CD4-positive, alpha-beta T cell treated with Interferon gamma for 1 hour (primary cell): ENCODE results near the gene DAP3.
"Not testable (repeated sequence)": the region's sequence is repeated elsewhere in the genome, so short reads cannot be mapped to it uniquely, and the experiment has no call there.

Source experiments
- DNase-seq: peaks from one replicate; pipeline ENCODE4 v3.0.0-alpha.2; 2020

The DAP3 gene

DNA sequence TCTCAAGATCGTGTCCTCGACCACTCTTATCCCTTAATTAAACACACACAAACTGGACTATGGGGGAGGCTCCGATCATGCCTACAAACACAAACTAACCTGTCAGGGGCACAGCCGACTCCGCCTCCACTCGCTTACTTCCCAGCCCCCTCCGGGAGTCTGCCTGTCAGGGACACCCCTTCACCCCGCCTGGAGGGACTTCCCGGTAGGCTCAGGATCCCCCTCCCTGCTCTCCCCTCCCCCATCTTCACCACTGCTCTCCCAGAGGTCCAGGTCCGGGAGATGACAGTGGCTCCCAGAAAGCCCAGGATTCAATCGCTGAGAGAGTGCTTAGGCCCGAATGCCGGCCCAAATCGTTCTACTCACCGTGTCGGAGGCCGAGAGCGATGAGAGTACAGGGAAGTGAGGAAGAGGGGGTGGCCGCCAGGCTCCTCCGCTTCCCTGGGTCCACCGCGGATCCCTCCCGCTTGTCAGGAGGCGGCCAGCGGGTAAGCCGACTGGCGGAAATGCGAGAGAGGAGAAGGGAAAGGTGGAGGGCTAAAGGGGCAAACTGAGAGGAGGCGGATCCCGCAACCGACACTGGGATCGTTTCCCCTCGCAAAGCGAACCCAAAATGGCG lies 1.1 kb upstream of the DAP3 start:
- peak; percentile 1 for DNase-seq

DNA sequence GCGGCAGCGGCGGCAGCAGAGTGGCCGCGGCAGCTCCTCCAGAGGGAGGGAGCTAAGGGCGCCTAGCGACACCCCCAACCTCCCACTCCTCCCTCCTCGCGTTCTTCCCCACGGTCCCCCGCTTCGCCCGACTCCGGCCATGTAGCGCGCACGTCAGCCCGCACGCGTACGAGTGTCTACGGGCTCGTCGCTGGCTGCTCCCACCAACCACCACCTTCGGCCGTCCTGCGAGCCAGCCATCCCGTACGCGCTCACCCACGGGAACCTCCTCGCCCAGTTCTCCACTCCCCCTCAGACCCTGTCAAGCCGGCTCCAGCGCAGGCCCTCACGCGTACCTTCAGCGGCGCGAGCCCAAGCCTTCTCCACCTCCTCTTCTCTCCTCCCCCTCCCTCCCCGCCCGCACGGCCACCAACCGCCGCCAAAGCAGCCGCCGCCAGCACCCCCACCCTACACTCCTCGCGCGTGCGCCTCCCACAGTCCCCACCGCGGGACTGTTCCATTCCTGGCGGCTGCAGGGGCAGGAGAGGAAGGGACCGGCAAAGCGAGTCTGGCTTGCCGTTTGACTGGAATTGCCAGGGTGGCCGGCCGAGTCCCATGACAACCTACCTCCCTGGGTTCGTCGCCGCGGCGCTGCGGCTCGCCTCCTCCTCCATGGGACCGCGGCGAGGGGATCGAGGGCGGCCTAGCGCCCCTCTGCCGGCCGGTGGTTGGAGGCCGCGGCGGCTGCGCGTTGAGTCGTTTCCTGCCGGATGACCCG lies 389 bp upstream of the DAP3 start, which contains the start of gene YY1AP1:
Gene YY1AP1, minus strand, starts transcription at position 451 of the 757 bp plus-strand sequence. CDS start 8,338 bp downstream, outside the sequence.
- peak; percentile 87 for DNase-seq

DNA sequence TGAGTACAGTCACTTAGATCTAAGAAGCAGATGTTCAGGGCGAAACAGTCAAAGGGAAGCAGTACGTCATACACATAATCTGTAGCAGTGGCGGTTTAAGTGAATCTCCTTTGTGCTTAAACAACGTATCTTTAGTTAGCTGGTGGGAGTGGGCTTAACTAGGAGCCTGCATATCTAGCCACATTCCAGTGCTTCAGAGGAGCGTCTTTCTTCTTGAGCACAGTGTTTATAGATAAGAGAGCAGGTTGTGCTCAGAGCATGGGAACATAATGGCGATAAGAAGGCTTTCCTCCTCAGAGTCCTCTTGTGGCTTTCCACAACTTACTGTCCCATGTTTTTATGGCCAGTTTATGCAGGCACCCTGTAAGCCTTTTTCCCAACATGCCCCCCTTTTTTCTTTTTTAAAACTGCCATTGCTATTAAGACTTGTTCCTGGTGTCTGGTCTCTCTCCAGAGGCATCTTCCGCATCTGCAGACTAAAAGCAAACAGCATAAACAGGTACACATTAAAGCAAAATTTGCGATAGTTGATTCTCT lies 3.2 kb downstream of the DAP3 start:
- DNase-seq = no peak

DNA sequence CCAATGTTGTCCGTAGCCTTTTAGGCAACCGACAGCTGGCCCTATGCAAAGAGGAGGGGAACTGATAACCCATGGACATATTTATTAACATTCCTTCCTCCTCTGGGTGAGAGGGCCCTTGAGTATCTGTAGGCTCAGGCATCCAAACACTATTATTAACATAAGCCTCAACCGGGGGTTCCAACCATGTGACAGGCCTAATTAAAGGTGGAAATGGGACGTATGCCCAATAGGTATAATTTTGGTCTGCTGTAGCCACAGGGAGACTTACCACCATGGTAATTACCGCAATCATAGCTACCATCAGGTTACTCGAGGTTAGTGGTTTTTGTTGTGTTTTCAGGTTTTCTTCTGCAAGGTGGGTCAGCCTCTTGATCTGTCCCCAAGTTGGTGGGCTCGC lies 5.3 kb downstream of the DAP3 start:
- no peak for DNase-seq

DNA sequence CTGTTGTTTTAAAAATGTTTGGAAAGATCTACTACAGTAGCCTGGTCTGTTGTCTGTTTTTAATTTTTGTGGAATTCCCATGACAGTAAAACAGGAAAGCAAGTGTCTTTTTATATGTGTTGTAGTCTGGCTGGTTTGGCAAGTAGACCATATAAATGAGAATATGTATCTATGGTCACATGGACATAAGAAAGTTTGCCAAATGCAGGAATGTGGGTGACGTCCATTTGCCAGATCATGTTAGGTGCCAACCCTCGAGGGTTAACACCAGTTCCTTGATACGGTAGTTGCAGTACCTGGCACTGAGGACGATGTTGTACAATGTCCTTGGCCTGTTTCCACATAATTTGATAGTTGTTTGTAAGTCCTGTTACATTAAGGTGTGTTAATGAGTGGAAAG lies 6.2 kb downstream of the DAP3 start:
- no peak for DNase-seq

DNA sequence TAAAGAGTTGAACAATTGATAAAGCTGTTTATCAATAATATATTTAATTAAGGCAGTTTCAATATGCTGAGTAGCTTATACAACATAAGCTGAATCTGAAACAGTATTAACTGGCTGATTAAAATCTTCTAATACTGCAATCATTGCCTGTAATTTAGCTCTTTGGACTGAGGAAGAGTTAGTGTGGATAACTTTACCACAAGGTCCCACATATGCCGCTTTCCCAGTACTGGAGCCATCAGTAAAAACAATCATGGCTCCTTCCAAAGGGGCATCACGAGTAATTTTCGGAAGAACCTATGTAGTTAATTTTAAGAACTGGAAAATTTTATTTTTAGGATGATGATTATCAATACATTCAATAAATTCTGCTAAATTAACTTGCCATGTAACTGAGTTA lies 6.7 kb downstream of the DAP3 start:
- DNase-seq = no peak

DNA sequence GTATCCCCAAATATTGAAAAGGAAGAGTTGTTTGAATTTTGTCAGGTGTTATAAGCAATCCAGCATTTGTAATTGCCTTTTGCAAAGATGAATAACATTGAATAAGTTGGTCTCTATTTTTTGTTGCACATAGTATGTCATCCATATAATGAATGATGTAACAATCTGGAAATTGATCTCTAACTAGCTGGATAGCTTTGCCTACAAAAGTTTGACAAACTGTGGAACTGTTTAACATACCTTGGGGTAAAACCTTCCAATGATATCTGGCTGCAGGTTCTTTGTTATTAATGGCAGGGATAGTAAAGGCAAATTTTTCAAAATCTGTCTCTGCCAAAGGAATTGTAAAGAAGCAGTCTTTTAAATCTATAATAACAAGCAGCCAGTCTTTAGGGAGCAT lies 7.6 kb downstream of the DAP3 start:
- no peak for DNase-seq

DNA sequence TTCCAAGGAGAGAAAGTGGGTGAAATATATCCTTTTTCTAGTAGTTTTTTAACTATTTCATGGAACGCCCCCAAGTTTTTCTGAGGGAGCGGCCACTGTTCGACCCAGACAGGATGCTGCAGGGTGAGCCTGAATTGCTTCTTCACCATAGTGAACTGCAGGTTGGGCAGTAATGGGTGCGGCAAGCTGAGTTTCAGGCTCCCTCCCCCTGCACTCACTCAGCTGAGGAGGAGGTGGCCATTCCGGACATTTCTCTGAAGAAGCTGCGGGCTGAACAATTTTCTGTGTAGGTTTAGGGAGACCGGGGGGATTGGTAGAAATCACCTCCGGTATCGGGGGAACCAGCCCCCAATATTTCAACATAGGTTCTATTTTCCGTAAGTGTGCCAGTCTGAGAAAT lies 8.2 kb downstream of the DAP3 start:
- no peak for DNase-seq

DNA sequence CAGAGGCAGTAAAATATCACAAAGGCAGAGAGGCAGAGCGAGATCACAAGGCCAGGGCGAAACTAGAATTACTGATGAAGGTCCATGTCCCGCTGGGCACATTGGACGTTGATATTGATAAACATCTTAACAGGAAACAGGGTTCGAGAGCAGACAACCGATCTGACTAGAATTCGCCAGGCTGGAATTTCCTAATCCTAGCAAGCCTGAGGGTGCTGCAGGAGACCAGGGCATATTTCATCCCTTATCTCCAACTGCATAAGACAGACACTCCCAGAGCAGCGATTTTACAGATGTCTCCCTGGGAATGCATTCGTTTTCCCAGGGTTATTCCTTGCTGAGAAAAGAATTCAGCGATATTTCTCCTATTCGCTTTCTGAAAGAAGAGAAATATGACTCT lies 8.7 kb downstream of the DAP3 start:
- DNase-seq = not testable (repeated sequence)

DNA sequence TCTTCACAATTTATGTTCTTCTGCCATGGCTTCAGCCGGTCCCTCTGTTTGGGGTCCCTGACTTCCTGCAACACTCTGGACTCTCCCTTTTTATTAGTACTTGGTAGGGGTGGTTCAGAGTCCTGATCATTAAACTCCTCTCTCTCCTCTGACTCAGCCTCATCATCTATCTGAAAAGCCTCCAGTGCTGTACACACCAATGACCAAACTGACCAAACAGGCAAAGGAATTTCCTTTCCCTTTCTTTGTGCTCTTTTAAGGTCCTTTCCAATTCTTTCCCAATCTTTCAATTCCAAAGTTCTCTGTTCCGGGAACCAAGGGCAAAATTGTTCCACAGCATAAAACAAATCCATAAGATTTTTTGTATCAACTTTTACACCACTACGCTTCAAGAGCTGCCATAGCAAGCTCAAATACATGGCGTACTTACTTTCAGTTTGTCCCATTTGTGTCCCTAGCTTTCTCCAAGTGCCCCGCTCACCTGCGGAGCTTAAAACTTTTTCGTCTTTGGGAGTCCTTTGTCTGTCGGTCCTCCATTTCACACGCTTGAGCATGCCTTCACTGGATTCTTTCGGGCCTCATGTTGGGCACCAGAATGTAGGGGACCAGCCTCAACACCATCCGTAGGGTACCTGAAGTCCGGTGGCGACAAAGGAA lies 9.6 kb downstream of the DAP3 start:
- DNase-seq = no peak

DNA sequence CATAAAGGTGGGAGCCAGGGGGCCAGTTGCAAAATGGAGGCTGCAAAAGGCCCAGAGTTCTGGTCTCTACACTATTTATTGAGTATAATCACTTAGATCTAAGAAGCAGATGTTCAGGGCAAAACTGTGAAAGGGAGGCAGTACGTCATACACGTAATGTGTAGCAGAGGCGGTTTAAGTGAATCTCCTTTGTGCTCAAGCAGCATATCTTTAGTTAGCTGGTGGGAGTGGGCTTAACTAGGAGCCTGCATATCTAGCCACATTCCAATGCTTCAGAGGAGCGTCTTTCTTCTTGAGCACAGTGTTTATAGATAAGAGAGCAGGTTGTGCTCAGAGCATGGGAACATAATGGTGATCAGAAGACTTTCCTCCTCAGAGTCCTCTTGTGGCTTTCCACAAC lies 10.2 kb downstream of the DAP3 start:
- not testable (repeated sequence) for DNase-seq

DNA sequence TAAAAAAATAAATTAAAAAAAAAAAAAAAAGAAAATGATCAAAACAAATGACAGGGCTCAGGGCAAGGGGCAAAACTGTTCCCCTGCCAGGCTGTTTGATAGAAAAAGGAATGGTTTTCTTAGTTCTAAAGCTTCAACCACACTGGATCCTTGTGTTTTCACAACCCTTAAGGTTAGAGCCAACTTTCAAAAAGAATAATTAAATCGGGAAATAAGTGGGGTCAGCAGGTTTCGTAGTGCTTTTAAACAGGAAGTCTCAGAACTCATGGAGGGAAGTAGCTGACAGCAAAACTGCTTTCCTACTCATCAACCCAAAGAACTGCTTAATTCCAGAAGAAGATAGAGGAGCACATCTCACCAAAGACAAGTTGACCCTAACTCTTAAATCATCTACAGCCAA lies 12.8 kb downstream of the DAP3 start:
- DNase-seq = not testable (repeated sequence)

DNA sequence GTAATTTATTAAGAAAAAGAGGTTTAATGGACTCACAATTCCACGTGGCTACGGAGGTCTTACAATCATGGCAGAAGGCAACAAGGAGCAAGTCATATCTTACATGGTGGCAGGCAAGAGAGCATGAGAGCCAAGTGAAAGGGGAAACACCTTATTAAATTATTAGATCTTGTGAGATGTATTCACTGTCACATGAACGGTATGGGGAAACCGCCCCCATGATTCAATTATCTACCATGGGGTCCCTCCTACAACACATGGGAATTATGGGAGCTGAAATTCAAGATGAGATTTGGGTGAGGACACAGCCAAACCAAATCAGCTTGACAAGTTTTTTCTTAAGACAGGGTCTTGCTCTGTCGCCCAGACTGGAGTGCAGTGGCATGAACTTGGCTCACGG lies 14.3 kb downstream of the DAP3 start:
- DNase-seq = no peak

DNA sequence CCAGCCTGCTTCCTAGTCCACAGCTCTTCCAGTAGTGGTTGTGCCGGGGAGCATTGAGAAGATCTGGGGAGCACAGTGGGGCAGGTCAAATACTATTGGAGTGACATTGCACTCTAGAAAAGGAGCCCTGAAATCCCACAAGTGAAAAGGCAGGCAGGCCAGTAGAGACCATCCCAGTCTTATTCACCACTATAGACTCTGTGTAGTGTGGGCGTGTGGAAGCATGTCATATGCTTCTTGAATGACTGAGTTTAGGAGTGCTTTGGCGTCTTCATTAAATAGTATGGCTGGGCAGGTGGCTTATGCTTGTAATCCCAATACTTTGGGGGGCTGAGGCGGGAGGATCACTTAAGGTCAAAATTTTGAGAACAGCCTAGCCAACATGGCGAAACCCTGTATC lies 15.5 kb downstream of the DAP3 start:
- not testable (repeated sequence) for DNase-seq

DNA sequence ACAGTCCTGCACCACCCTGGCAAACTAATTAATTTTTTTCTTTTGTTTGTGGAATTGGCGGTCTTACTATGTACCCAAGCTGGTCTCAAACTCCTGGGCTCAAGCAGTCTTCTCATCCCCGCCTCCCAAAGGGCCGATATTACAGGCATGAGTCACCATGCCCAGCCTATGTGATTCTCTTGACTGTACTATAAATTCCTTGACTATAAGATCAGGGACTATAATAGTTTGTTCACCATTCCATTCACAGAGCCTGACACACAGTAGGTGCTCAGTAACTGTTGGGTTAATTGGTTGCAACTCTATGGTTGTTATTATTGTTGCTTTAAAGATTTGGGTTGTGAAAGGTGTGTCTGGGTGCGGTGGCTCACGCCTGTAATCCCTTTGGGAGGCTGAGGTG lies 17.2 kb downstream of the DAP3 start:
- DNase-seq = no peak

DNA sequence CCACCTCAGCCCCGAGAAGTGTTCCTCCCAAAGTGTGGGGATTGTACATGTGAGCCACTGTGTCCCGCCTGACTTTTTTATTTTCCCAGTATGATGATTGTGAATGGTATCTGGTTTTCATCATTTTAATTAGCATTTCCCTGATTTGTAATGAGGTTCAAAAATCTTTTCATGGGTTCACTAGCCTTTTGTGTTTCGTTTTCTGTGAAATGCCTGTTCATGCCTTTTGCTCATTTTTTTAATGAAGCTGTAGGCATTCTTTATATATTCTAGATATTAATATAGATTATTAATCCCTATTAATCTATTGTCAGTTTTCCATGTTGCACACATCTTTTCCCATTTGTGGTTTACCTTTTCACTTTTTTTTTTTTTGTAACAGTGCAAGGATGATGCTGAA lies 20.5 kb downstream of the DAP3 start:
- DNase-seq = no peak

DNA sequence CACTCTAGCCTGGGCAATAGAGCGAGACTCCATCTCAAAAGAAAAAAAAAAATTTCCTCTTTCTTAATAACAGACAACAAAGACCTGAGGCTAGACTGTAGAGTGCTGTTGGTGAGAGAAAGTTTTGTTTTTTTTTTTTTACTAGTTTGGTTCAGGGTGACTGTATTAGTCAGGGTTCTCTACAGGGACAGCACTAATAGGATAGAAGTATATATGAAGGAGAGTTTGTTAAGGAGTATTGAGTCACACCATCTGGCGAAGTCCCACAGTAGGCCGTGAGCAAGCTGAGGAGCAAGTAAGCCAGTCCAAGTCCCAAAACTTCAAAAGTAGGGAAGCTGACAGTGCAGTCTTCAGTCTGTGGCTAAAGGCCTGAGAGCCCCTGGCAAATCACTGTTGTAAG lies 22.6 kb downstream of the DAP3 start:
- DNase-seq = not testable (repeated sequence)

DNA sequence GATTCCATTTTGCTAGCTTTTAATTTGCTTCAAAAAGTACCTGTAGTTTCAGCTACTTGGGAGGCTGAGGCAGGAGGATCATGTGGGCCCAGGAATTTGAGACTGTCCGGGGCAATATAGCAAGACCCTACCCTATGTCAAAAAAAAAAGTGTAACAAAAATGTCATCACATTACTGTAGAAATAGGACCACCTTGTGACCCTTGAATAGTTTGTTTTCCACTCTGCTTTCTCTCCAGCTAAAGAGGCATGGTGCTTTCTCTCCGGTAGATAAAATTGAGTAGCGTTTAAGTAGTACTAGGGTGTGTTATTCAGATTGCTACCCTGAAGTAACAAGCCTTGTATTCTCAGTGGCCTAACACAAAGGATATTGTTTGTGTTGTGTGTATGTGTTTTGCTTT lies 23.7 kb downstream of the DAP3 start:
- not testable (repeated sequence) for DNase-seq

DNA sequence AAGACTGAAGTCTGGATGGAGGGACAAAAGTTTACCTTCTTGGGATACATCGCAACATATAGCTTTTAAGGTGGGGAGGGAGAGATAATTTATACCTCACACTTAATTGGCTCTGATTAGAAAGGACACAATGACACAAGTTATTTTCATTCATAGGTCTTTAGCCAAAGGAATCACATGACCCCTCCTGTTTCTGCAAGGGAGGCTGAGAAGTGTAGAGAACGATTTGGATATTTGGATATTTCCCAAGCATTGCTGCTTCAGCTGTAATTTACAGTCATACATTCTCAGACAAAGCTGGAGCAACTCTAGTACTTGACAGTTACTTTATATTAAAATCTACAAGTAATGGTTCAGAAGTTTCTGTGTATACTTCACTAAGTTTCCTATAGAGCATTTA lies 24.2 kb downstream of the DAP3 start:
- DNase-seq = no peak

DNA sequence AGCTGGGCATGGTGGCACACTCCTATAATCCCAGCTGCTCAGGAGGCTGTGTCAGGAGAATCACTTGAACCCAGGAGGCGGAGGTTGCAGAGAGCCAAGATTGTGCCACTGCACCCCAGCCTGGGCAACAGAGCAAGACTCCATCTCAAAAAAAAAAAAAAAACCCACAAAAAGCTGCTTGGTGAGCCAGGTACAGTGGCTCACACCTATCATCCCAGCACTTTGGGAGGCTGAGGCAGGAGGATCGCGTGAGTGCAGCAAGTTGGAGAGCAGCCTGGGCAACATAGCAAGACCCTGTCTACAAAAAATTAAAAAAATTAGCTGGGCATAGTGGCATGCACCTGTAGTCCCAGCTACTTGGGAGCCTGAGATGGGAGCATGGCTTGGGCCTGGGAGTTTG lies 26.2 kb downstream of the DAP3 start:
- DNase-seq = not testable (repeated sequence)

DNA sequence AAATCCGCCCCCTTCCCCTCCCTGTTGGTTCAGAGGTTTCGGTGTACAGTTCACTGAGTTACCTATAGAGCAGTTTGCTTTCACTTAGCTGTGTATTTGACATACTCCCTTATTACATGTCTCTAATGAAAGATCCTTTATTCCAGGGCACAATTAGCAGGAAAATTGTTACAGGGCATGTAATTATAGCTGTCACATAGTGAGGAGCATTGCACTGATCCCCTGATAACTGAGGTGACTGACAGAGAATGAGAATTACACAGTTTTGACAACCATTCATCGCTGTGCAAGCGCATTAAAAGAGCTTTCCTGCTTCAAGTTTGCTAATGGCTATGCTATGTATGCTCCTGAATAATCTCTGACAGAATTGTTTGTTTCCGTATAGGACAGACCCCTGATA lies 26.9 kb downstream of the DAP3 start:
- DNase-seq = no peak

DNA sequence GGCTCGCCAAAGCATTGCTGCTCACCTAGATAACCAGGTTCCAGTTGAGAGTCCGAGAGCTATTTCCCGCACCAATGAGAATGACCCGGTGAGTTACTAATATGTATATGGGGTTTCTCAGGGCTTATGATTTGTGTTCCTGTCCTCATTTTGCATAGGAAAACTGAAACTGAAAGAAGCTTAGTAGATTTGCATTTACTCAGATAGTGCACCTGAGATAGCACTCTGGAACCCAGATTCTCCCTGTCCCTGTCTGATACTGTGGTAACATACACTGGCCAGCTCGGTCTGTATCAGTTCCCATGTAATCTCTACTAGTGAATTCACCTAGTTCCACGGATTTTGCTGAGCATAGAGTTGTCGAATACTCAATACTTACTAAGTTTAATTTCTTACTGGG lies 28.1 kb downstream of the DAP3 start:
- no peak for DNase-seq

DNA sequence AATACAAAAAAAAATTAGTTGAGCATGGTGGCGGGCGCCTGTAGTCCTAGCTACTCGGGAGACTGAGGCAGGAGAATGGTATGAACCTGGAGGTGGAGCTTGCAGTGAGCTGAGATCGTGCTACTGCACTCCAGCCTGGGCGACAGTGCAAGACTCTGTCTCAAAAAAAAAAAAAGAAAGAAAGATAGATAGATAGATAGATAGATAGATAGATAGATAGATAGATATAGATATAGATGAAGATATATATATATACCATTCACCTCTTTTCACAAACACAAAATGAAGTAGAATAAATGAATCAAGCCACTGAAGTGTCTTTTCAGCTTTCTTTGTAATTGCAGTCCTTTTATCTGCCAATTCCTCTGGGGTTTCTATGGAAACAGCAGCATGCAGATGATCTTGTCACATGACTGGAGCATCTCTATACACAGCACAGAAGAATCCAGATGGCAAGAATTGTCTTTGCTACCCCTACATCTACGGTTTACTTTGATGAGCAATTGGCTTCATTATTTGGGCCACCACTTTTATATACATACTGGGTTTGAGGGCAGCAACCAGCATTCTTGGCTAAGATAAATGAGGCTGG lies 29.7 kb downstream of the DAP3 start:
- not testable (repeated sequence) for DNase-seq

DNA sequence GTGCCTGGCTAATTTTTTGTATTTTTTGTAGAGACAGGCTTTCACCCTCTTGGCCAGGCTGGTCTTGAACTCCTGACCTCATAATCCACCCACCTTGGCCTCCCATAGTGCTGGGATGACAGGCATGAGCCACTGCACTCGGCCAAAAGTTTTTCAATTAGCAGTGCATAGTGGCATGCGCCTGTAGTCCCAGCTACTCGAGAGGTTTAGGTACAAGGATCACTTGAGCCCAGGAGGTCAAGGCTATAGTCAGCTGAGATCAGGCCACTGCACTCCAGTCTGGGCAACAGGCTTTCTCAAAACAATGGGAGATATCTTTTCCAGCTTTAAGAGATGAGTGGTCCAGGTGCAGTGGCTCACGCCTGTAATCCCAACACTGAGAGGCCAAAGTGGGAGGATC lies 30.8 kb downstream of the DAP3 start:
- DNase-seq = no peak
